Activated CD4-positive, alpha-beta T cell treated with anti-CD3 and anti-CD28 coated beads, Interleukin-2, amount 10 ng/mL, durations not matched to agents 24 days and 14 days (primary cell): ENCODE data around the gene PRPH. TPM values are rescaled to one million over a fixed set of nuclear protein-coding genes. Genes with fewer than 3 reads are reported as not detected.
"Not testable (repeated sequence)": the region's sequence is repeated elsewhere in the genome, so short reads cannot be mapped to it uniquely, and the experiment has no call there.

ENCODE experiments used
- DNase-seq: peaks from one replicate; pipeline ENCODE4 v3.0.0; 2022
- H3K27ac Mint-ChIP-seq: one replicate; pipeline ENCODE4 v1.8.0; 2022; ENCODE audit warnings: mild to moderate bottlenecking, mixed read lengths
- H3K27me3 Mint-ChIP-seq: one replicate; pipeline ENCODE4 v1.8.0; 2022; ENCODE audit warnings: mixed read lengths
- H3K36me3 Mint-ChIP-seq: one replicate; pipeline ENCODE4 v1.8.0; 2022; ENCODE audit warnings: low read depth, mild to moderate bottlenecking, mixed read lengths
- H3K4me1 Mint-ChIP-seq: one replicate; pipeline ENCODE4 v1.8.0; 2021; ENCODE audit warnings: mixed read lengths
- H3K4me3 Mint-ChIP-seq: one replicate; pipeline ENCODE4 v1.8.0; 2022; ENCODE audit warnings: mild to moderate bottlenecking, moderate library complexity, mixed read lengths
- H3K9me3 Mint-ChIP-seq: one replicate; pipeline ENCODE4 v1.8.0; 2021; ENCODE audit warnings: mixed read lengths
- intact Hi-C: fragments of 100-400 bp; cut with micrococcal nuclease; formaldehyde crosslinking; loops from one replicate; pipeline ENCODE4 v1.15.1; 2023
- total RNA-seq: library from RNA; stranded (reverse); gene quantifications from 2 replicates; pipeline ENCODE4 v1.2.3, GENCODE V29; 2022

The PRPH gene
- 0.23 TPM in 1 of 2 replicates, not detected in the other for total RNA-seq

DNA sequence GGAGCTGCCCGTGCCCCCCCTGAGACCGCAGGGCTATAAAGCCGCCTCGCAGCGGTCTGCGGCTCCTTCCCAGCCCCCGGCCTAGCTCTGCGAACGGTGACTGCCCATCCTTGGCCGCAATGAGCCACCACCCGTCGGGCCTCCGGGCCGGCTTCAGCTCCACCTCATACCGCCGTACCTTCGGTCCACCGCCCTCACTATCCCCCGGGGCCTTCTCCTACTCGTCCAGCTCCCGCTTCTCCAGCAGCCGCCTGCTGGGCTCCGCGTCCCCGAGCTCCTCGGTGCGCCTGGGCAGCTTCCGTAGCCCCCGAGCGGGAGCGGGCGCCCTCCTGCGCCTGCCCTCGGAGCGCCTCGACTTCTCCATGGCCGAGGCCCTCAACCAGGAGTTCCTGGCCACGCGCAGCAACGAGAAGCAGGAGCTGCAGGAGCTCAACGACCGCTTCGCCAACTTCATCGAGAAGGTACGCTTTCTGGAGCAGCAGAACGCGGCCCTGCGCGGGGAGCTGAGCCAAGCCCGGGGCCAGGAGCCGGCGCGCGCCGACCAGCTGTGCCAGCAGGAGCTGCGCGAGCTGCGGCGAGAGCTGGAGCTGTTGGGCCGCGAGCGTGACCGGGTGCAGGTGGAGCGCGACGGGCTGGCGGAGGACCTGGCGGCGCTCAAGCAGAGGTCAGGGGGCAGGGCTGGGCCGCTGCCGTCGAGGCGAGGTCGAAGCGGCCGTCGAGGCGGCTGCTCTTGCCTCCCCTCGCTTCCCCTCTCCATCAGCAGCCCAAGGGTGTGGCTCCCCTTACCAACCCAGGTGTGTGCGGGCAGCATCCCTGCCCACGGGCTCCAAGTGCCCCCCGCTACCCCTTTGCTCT is at the start of gene PRPH:
TSS of gene PRPH (plus strand) at position 66 of the 855 bp plus-strand sequence. CDS start at position 120, 54 bp downstream.
- peak; percentile 66 for DNase-seq
- no peak within 1 kb of the TSS for H3K27ac Mint-ChIP-seq
- H3K36me3 Mint-ChIP-seq = no peaks in the 10 kb centered on the region
- intact Hi-C loops = no loop called here
- H3K27me3 Mint-ChIP-seq = peaks cover 57% of the 10 kb centered on the region
- no peaks in the 10 kb centered on the region for H3K9me3 Mint-ChIP-seq
- peaks cover 19% of the 10 kb centered on the region for H3K4me1 Mint-ChIP-seq
- no peak within 1 kb of the TSS for H3K4me3 Mint-ChIP-seq

GRCh38 chr12:49251357-49251756 is 43.6 kb upstream of the PRPH start:
- Mint-ChIP-seq H3K27ac (no peak overlapping the region), H3K9me3 (no peaks in the 10 kb centered on the region), H3K4me3 (no peak overlapping the region), H3K4me1 (peaks cover 3% of the 10 kb centered on the region), H3K36me3 (no peaks in the 10 kb centered on the region), H3K27me3 (no peaks in the 10 kb centered on the region)
- intact Hi-C loops = no loop called here
- no peak for DNase-seq

- intact Hi-C loops = no loop called here
- H3K27ac Mint-ChIP-seq = no peak overlapping the region
- H3K27me3 Mint-ChIP-seq = no peaks in the 10 kb centered on the region
- no peak overlapping the region for H3K4me3 Mint-ChIP-seq
- no peaks in the 10 kb centered on the region for H3K36me3 Mint-ChIP-seq
- H3K9me3 Mint-ChIP-seq = no peaks in the 10 kb centered on the region
- no peak for DNase-seq
- peaks cover 3% of the 10 kb centered on the region for H3K4me1 Mint-ChIP-seq
Measured at GRCh38 chr12:49253033-49253623, 41.8 kb upstream of the PRPH start.

DNA sequence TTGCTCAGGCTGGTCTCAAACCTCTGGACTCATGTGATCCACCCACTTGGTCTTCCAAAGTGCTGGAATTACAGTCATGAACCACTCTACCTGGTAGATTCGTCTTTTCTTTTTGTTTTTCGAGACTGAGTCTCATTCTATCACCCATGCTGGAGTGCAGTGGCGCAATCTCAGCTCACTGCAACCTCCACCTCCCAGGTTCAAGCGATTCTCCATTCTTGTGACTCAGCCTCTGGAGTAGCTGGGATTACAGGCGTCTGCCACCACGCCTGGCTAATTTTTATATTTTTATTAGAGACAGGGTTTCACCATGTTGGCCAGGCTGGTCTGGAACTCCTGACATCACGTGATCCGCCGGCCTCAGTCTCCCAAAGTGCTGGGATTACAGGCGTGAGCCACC is 39.5 kb upstream of the PRPH start:
- H3K27me3 Mint-ChIP-seq, H3K27ac Mint-ChIP-seq, intact Hi-C loops, H3K4me3 Mint-ChIP-seq, H3K4me1 Mint-ChIP-seq, H3K9me3 Mint-ChIP-seq, DNase-seq, H3K36me3 Mint-ChIP-seq: not testable (repeated sequence)

DNA sequence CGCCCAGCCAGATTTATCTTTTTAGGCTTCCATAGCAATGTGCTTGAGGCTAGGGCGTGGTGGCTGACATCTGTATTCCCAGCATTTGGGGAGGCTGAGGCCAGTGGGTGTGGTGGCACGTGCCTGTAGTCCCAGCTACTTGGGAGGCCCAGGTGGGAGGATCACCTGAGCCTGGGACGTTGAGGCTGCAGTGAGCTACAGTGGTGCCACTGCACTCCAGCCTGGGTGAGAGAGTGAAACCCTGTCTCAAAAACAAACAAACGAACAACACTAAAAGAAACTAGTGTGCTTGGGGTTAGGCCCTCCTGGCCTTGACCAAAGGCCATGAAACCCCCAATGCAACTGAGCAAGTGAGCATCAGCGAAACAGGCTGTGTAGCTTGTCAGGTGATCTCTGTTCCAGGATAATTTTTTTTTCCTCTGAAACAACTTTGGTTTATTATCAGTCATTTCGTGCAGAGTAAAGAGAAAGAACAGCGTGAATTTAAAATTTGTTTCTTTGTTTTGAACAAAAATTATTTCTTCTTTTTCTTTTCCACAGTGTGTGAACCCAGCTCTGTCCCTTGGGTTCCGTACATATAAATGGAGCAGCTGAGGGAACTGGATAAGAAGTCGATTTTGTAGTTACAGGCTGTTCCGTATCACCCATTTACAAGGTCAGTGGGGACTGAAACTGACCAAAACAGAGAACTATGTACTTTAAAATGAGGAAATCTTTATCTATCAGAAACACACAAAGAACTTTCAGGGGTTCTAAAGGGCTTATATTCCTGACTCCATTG is 38.9 kb upstream of the PRPH start:
- H3K4me3 Mint-ChIP-seq = no peak overlapping the region
- intact Hi-C loops = no loop called here
- no peaks in the 10 kb centered on the region for H3K9me3 Mint-ChIP-seq

GRCh38 chr12:49257508-49258184 is 37.3 kb upstream of the PRPH start:
- intact Hi-C loops, DNase-seq, H3K4me1 Mint-ChIP-seq, H3K27me3 Mint-ChIP-seq, H3K4me3 Mint-ChIP-seq, H3K27ac Mint-ChIP-seq, H3K9me3 Mint-ChIP-seq, H3K36me3 Mint-ChIP-seq: not testable (repeated sequence)

More for the DNA sequence above, 38.9 kb upstream of the PRPH start:
- no peaks in the 10 kb centered on the region for H3K36me3 Mint-ChIP-seq
- H3K27me3 Mint-ChIP-seq = no peaks in the 10 kb centered on the region
- H3K27ac Mint-ChIP-seq = no peak overlapping the region
- no peak for DNase-seq
- peaks cover 7% of the 10 kb centered on the region for H3K4me1 Mint-ChIP-seq

DNA sequence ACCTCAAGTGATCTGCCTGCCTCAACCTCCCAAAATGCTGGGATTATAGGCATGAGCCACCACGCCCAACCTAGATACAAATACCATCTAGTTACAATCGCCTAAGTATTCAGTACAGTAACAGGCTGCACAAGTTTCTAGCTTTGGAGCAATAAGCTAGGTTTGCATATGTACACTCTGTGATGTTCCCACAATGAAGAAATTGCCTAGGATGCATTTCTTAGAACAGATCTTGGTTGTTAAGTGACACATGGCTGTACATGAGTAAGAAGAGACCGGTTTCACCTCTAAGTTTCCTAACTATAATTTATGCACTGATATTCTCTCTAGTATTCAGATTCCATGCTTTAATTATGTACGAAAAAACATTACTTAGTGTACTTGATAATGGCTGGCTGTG is 35.5 kb upstream of the PRPH start:
- Mint-ChIP-seq H3K9me3 (no peaks in the 10 kb centered on the region), H3K36me3 (peaks cover 1% of the 10 kb centered on the region), H3K27ac (no peak overlapping the region), H3K27me3 (no peaks in the 10 kb centered on the region), H3K4me1 (peaks cover 15% of the 10 kb centered on the region), H3K4me3 (no peak overlapping the region)
- no peak for DNase-seq
- intact Hi-C loops = no loop called here

- H3K27ac Mint-ChIP-seq = no peak overlapping the region
- H3K4me1 Mint-ChIP-seq = peaks cover 15% of the 10 kb centered on the region
- intact Hi-C loops = no loop called here
- H3K27me3 Mint-ChIP-seq = no peaks in the 10 kb centered on the region
- no peak overlapping the region for H3K4me3 Mint-ChIP-seq
- H3K9me3 Mint-ChIP-seq = no peaks in the 10 kb centered on the region
- H3K36me3 Mint-ChIP-seq = peaks cover 1% of the 10 kb centered on the region
- no peak for DNase-seq
Measured at GRCh38 chr12:49260166-49260565, 34.8 kb upstream of the PRPH start.

- intact Hi-C loops = no loop called here
- Mint-ChIP-seq H3K4me1 (peaks cover 18% of the 10 kb centered on the region), H3K4me3 (no peak overlapping the region), H3K27me3 (no peaks in the 10 kb centered on the region), H3K36me3 (peaks cover 5% of the 10 kb centered on the region), H3K27ac (no peak overlapping the region), H3K9me3 (no peaks in the 10 kb centered on the region)
- no peak for DNase-seq
Measured at GRCh38 chr12:49260571-49261363, 34.2 kb upstream of the PRPH start.

GRCh38 chr12:49261721-49262120 is 33.2 kb upstream of the PRPH start:
- Mint-ChIP-seq H3K27me3 (no peaks in the 10 kb centered on the region), H3K36me3 (peaks cover 8% of the 10 kb centered on the region), H3K27ac (no peak overlapping the region), H3K9me3 (no peaks in the 10 kb centered on the region), H3K4me1 (peaks cover 21% of the 10 kb centered on the region), H3K4me3 (no peak overlapping the region)
- intact Hi-C loops = no loop called here
- DNase-seq = no peak

GRCh38 chr12:49263400-49263763 is 31.6 kb upstream of the PRPH start:
- H3K27me3 Mint-ChIP-seq = no peaks in the 10 kb centered on the region
- no peak for DNase-seq
- intact Hi-C loops = no loop called here
- no peaks in the 10 kb centered on the region for H3K9me3 Mint-ChIP-seq
- H3K36me3 Mint-ChIP-seq = peaks cover 14% of the 10 kb centered on the region
- no peak overlapping the region for H3K27ac Mint-ChIP-seq
- H3K4me3 Mint-ChIP-seq = peak overlapping the region; percentile 86
- peaks cover 34% of the 10 kb centered on the region for H3K4me1 Mint-ChIP-seq

GRCh38 chr12:49264466-49264872 is 30.5 kb upstream of the PRPH start:
- H3K9me3 Mint-ChIP-seq = no peaks in the 10 kb centered on the region
- intact Hi-C loops = loop anchor here (2.0 kb wide), 4 partner anchors 30 to 476 kb away; partner anchors contain the start of genes TMBIM6, TUBA1A and TUBA1B
- H3K4me3 Mint-ChIP-seq = peak overlapping the region; percentile 97
- DNase-seq = peak; percentile 89
- H3K27me3 Mint-ChIP-seq = no peaks in the 10 kb centered on the region
- peak overlapping the region; percentile 100 for H3K27ac Mint-ChIP-seq
- peaks cover 25% of the 10 kb centered on the region for H3K36me3 Mint-ChIP-seq
- H3K4me1 Mint-ChIP-seq = peaks cover 41% of the 10 kb centered on the region
